Smooth muscle cell (in vitro differentiated cells): ENCODE measurements around the gene UFC1. TPM values are rescaled to one million over a fixed set of nuclear protein-coding genes. Genes with fewer than 3 reads are reported as not detected.

Experiments
- DNase-seq: peaks from one replicate; lab custom pipeline; 2025; ENCODE audit not compliant: unreplicated experiment; lab: John Stamatoyannopoulos, UW
- H2AFZ ChIP-seq: fragments of 200-600 bp; sonication (generic); 2 replicates; pipeline ENCODE4 v1.6.0; 2016; ENCODE audit warnings: antibody characterized with exemption, low read depth, mild to moderate bottlenecking
- H3F3A ChIP-seq: fragments of 200-600 bp; sonication (generic); 2 replicates; pipeline ENCODE4 v1.6.0; 2017; ENCODE audit warnings: antibody characterized with exemption, low read depth
- H3K27ac ChIP-seq: fragments of 200-600 bp; sonication (generic); 2 replicates; pipeline ENCODE4 v1.5.1; 2016; ENCODE audit warnings: low read depth, mild to moderate bottlenecking
- H3K27me3 ChIP-seq: fragments of 200-600 bp; sonication (generic); 2 replicates; pipeline ENCODE4 v1.6.1; 2016; ENCODE audit warnings: low read depth, mild to moderate bottlenecking
- H3K36me3 ChIP-seq: fragments of 200-600 bp; sonication (generic); 2 replicates; pipeline ENCODE4 v1.5.1; 2016; ENCODE audit warnings: low read depth
- H3K4me1 ChIP-seq: fragments of 200-600 bp; sonication (generic); 2 replicates; pipeline ENCODE4 v1.5.1; 2016; ENCODE audit warnings: low read depth
- H3K4me2 ChIP-seq: fragments of 200-600 bp; sonication (generic); 2 replicates; pipeline ENCODE4 v1.6.0; 2016; ENCODE audit warnings: mild to moderate bottlenecking
- H3K4me3 ChIP-seq: fragments of 200-600 bp; sonication (generic); 2 replicates; pipeline ENCODE4 v1.5.1; 2016; ENCODE audit warnings: mild to moderate bottlenecking
- H3K79me2 ChIP-seq: fragments of 200-600 bp; sonication (generic); 2 replicates; pipeline ENCODE4 v1.6.0; 2016; ENCODE audit warnings: low read depth, mild to moderate bottlenecking
- H3K9ac ChIP-seq: fragments of 200-600 bp; sonication (generic); 2 replicates; pipeline ENCODE4 v1.6.0; 2016; ENCODE audit warnings: low read depth
- H3K9me3 ChIP-seq: fragments of 200-600 bp; sonication (generic); replicated peaks from 2 replicates; pipeline ENCODE4 v1.5.1; 2016; ENCODE audit warnings: low read depth
- H4K20me1 ChIP-seq: fragments of 200-600 bp; sonication (generic); 2 replicates; pipeline ENCODE4 v1.6.0; 2016; ENCODE audit warnings: low read depth
- WGBS: methylation state at CpG from one replicate; pipeline ENCODE4 v1.1.7; 2016; ENCODE audit warnings: low lambda C conversion rate; 5-methylcytosine and 5-hydroxymethylcytosine counted together
- polyA plus RNA-seq: library from polyadenylated mRNA; unstranded; fragments of >200 nt; fragmentation: Nextera tagmentation; extraction: Ambion mirVana; gene quantifications from 2 replicates; pipeline ENCODE4 v1.2.1, GENCODE V29; 2016
- total RNA-seq: library from RNA; depleted of rRNA; stranded (reverse); fragments of >200 nt; gene quantifications from 2 replicates; pipeline ENCODE4 v1.2.3, GENCODE V29; 2014
- TF ChIP-seq, protein P1 (sequence below): fragments of 200-600 bp; sonication (generic); IDR thresholded peaks from 2 replicates; pipeline ENCODE4 v1.5.1; 2017; ENCODE audit warnings: borderline replicate concordance, mild to moderate bottlenecking, antibody characterized with exemption; ENCODE audit not compliant: insufficient read depth, poor library complexity, severe bottlenecking

UFC1 gene
- total and polyA plus RNA-seq, 2 experiments from 2014 or later, result 57.1 to 81.5 TPM

DNA sequence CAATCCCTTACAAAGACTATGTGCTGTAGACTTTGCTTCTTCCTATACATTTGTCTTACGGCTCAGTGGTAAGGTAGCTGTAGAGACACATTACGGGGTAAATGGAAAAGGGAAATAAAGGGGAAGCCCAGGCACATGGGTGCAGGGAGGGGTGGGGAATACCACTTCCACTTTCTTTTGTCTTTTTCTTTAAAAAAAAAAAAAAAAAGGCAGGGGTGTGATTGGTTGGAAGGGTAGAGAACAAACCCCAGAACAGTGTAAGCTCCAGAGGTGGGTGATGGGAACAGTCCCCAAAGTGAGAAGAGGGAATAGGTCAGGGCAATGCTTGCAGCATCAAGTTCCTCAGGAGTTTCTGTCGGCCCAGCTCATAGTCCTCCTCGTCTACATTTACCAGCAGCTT lies 31.9 kb upstream of the UFC1 start:
- Histone ChIP-seq H3K4me2 (no peak overlapping the region), H3K27me3 (no peaks in the 10 kb centered on the region), H3F3A (peaks cover 25% of the 10 kb centered on the region), H3K4me1 (peaks cover 11% of the 10 kb centered on the region), H2AFZ (no peak overlapping the region), H3K36me3 (no peaks in the 10 kb centered on the region), H4K20me1 (peaks cover 23% of the 10 kb centered on the region), H3K9me3 (no peaks in the 10 kb centered on the region), H3K79me2 (peaks cover 38% of the 10 kb centered on the region), H3K27ac (no peak overlapping the region), H3K9ac (no peak overlapping the region), H3K4me3 (no peak overlapping the region)
- WGBS, result 89% methylated on average over 4 of the region's 4 CpGs
- DNase-seq, result no peak
- TF ChIP-seq, protein P1, sequence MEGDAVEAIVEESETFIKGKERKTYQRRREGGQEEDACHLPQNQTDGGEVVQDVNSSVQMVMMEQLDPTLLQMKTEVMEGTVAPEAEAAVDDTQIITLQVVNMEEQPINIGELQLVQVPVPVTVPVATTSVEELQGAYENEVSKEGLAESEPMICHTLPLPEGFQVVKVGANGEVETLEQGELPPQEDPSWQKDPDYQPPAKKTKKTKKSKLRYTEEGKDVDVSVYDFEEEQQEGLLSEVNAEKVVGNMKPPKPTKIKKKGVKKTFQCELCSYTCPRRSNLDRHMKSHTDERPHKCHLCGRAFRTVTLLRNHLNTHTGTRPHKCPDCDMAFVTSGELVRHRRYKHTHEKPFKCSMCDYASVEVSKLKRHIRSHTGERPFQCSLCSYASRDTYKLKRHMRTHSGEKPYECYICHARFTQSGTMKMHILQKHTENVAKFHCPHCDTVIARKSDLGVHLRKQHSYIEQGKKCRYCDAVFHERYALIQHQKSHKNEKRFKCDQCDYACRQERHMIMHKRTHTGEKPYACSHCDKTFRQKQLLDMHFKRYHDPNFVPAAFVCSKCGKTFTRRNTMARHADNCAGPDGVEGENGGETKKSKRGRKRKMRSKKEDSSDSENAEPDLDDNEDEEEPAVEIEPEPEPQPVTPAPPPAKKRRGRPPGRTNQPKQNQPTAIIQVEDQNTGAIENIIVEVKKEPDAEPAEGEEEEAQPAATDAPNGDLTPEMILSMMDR, result no peak

DNA sequence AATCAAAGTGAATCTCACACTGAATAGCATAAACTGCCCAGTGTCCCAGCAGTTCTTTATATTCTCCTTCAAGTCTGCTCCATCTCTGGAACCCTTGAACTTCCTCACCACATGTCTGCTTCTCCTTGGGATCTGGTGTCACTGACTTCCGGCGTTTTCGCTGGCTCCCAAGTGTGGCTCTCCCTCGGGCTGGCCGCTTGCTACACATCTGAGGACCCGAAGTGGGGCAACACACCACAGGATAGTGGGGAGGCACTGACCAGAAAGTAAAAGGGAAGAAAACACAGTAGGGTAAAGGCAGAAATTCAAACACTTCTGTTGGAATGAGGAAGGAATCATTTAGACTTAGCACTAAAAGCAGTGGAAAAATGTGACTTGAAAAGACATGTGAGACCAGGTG lies 30.8 kb upstream of the UFC1 start:
- Histone ChIP-seq H3K36me3 (peaks cover 2% of the 10 kb centered on the region), H3K4me3 (no peak overlapping the region), H3K4me1 (peaks cover 11% of the 10 kb centered on the region), H3K27me3 (no peaks in the 10 kb centered on the region), H3K27ac (no peak overlapping the region), H3K9ac (no peak overlapping the region), H3K79me2 (peaks cover 39% of the 10 kb centered on the region), H4K20me1 (peaks cover 34% of the 10 kb centered on the region), H3K9me3 (no peaks in the 10 kb centered on the region), H3K4me2 (no peak overlapping the region), H2AFZ (no peak overlapping the region), H3F3A (peaks cover 25% of the 10 kb centered on the region)
- TF ChIP-seq, protein P1, result no peak
- no peak for DNase-seq
- WGBS, result 91% methylated on average over 6 of the region's 6 CpGs

DNA sequence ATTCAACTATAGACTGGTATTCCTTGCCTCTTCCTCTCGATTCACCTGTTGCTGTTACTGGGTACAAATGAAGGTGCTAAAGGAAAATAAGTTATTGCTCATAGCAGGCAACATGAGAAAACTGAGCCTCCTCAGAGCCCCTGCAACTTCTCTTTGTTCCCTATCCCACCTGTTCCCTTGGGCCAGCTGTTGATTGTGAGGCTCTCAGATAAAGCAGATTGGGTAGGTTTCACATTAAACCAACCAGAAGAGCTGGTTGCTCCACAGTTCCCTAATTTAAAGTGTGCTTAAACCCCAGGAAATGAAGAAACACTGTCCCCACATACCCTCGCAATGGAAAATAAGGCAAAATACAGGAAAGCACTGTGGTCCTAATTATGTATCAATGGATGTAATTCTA lies 26.1 kb upstream of the UFC1 start:
- Histone ChIP-seq H3K27me3 (no peaks in the 10 kb centered on the region), H3F3A (peaks cover 5% of the 10 kb centered on the region), H3K4me1 (peaks cover 19% of the 10 kb centered on the region), H3K9me3 (no peaks in the 10 kb centered on the region), H3K9ac (no peak overlapping the region), H3K36me3 (peaks cover 3% of the 10 kb centered on the region), H3K4me2 (no peak overlapping the region), H4K20me1 (peaks cover 49% of the 10 kb centered on the region), H3K27ac (no peak overlapping the region), H3K79me2 (peaks cover 70% of the 10 kb centered on the region), H2AFZ (no peak overlapping the region), H3K4me3 (no peak overlapping the region)
- TF ChIP-seq, protein P1, result no peak
- DNase-seq, result no peak
- WGBS, result 100% methylated on average over 2 of the region's 2 CpGs
